ENCODE results near the gene CTNNAL1.

Gene CTNNAL1

DNA sequence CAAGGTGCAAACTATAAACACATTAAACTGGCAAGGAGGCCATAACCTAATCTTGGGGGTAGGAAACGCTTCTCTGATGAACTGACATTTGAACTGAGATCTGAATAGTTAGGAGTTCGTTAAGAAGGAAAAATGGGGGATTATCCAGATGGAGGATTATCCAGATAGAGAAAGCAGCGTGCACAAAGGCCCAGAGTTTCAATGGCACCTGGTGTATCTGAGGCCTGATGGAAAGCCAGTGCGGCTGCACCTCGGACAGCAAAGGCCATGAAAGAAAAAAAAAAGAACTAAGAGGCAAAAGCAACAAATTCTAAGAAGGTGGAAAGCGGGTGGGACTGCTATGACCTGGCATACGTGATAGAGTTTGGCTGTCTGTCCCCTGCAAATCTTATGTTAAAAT lies 13.0 kb upstream of the CTNNAL1 start:
- DNase-seq: no peak

DNA sequence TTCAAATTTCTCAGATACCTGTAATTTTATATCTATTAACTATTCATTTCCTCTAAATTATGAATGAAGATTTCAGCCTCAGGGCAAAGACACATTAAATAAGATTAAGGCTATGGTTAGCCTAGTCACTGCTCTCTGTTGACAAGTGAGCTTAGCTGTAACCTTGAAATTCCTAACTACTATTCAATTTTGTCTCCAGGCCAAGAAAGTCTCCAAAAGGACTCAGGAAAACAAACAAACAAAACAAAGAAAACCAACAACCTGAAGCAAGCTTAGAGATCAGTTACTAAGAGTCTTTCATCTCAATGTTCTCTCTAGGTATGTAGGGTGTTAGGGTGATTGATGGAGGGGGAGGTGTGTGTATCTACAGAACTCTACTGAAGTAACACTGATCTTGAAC lies 9.6 kb upstream of the CTNNAL1 start:
- DNase-seq: no peak

DNA sequence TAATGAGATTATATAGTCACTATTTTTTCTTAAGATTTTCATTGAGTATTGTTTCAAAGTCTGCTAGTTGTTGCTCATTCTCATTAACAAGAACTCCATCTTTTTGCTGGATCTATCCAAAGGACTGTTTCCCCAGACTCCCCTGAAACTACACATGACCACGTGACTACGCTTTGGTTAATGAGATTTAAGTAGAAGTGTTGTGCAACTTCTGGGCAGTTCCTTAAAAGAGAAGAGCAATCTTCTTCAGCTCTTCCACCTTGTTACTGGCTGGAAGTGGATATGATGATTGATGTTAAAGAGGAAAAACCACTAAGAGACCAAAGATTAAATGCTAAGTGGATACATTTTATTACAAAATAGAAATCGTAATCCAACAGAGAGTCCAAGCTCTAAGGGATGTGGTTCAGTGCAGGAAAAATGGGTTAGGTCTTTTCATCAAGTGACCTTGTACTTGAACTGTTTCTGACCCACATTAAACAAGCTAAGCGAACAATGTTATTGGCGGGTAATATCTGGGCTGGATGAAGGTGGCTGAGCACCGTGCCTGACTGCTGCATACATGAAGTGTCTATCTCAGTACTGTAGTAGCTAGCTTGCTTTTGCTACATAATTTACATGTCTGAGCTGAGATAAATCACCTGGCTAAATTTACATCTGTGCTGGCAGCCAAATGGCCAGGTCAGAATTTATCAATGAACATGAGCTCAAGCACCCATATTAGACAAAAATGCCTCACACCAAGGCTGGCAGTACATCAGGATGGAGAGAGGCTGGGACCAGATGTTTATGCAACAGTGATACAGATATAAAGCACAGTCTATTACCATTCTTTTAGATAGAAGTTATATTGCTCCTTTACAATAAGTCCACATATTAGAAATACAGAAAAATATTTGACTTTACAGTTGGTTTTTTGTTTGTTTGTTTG lies 7.5 kb upstream of the CTNNAL1 start:
- DNase-seq: peak; percentile 4

DNA sequence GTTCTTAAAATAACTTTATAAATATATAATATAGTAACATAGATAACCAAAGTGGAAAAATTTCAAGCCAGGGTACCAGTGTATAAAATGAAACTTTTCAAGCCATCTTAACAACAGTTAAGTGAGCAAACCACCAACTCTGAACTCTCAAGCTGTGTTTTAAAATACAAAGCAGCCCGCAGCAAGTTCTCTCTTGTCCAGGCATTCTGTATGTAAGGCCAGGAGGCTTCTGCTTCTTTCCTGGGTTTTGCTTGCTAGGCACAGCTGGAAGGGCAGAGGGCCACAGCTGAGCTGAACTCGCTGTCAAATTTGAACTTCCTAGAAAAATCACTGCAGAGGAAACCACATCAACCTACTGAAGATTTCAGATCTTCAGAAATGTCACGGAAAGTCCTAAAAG lies 6.8 kb upstream of the CTNNAL1 start:
- DNase-seq: no peak

DNA sequence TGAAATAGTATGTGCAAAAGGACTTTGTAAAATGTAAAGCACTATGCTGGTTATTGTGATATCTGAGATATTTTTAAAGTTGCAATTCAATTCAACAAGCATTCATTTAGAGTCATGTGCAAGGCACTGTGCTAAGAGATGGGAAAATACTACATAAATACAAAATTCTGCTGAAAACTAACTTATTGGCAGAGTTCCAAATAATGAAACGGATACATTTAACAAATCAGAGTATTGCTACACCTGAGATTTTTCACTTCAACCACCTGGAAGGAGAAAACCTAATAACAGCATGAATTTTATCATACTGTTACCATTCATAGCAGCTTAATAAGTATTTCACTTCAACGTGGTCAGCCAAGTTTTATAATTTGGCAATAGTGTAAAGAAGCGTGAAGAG lies 6.1 kb upstream of the CTNNAL1 start:
- DNase-seq: no peak

DNA sequence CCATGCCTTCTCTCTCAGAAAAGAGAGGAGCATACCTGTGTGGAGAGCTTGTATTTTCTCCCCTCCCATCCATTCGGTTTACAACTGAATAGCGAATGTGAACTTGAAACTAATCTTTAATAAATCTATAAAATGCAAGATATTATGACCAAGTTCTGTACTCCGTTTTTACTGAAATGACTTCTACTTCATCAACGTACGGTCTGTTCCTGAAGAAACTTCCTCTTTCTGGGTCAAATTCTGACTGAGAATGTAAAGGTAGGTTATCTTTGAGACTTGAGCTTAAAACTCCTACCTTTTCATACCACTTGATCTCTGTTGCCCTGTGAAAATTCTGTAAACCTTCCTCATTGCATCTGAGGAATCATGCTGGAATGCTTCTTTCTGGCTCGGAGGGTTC lies 4.2 kb upstream of the CTNNAL1 start:
- DNase-seq: no peak

DNA sequence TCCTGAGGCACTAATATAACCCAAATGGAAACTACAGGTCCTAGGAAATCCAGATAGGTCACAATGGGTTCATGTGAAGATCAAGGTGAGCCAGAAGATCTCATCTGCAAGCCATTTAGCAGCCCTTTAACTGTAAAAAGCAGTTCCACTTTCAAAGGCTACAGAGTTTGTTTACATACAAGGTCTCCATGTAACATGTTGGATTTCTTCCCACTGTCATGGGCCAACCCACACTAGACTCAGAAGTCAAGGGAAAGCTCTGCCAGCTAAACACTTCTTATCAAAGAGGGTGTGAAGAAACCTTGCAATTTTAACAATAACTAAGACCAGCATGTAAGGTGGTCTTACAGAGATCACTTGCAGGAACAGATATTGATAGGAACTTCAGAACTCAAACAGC lies 3.8 kb upstream of the CTNNAL1 start:
- no peak for DNase-seq

DNA sequence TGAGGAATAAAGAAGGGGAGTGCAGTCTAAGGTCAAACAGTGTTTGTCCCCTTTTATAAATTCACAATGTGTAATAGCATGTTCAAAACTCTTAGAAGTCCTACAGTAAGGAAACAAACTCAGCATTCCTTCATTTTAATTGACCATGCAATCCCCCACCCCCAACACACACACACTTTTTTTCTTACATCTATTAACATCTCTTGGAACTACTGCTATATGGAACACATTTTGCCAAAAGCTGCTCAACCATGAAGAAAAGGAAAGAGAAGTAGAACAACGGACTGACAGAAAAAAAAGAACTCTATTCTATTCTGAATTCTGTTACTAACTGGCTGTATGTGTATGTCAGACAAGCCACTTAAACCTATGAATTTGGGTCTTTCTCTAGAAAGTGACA lies 2.8 kb upstream of the CTNNAL1 start:
- DNase-seq: no peak

DNA sequence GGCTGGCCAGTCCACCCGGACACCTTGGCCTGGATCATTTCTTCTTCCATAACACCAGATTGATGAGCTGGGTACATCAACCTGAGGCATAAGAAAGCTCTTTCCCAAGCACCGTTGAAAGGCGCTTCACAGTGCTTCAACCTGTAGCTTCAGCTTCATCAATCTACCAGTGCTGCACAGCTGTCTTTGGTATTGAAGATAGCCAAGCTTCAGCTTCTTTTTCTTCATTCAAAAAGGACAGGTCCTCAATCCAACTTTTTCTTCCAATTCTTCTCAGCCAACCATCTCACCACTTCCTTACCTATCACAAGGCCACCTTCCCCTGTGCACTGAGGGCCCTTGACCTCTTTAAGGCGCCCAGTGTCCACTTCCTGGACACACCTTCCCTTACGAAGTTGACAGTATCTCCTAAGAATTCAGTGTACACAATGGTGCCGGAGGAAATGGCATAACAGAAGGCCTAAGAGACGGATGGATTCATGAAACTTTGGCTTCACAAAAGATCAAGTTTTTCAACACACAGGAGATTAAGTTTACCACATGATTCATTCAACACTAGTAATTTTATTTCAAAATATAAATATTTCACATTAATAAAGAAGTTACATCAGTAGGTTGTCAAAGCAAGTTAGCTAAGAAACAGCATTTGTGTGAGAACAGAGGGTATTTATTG lies 1.4 kb upstream of the CTNNAL1 start:
- DNase-seq: no peak

DNA sequence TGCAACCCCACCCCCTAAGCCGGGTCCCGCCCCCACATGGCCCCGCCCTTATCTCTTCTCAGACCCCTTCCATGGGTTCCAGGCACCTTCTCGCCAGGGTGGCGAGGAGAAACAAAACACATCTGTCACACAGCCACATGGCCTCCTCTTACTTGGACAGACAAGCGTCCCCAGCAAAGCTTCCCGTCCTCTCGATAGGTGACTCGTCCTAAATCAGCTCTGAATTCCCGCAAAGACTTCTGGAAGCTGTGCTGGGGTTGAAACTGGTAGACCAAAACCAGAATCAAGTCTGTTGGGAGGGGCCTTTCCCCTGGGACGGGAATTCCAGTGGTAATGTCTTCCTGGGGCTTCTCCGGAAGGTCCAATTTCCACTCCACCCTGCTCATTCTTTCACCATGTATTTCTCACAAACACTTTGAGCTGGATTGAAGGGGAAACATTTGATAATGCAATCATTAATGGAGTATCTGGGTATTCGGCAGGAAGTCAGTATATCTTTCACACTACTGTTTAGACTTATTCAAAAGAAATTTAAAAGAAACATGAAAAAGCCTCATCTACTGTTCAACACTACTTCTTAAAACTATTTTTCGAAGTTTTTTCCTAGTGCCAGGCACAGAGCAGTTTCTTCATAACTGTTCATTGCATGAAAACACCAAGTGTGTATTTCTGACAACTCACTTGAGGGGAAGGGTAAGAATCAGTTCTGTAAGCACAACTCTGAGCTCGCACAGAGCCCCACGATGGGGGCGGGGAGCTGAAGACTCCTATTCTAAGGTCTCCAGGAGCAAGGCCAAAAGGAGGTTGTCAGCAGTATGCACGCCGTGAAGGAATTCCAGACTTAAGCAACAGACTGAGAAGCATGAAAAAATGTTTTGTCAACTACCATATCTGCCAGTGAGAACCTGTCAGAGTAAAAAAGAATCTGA lies 644 bp upstream of the CTNNAL1 start:
- no peak for DNase-seq

DNA sequence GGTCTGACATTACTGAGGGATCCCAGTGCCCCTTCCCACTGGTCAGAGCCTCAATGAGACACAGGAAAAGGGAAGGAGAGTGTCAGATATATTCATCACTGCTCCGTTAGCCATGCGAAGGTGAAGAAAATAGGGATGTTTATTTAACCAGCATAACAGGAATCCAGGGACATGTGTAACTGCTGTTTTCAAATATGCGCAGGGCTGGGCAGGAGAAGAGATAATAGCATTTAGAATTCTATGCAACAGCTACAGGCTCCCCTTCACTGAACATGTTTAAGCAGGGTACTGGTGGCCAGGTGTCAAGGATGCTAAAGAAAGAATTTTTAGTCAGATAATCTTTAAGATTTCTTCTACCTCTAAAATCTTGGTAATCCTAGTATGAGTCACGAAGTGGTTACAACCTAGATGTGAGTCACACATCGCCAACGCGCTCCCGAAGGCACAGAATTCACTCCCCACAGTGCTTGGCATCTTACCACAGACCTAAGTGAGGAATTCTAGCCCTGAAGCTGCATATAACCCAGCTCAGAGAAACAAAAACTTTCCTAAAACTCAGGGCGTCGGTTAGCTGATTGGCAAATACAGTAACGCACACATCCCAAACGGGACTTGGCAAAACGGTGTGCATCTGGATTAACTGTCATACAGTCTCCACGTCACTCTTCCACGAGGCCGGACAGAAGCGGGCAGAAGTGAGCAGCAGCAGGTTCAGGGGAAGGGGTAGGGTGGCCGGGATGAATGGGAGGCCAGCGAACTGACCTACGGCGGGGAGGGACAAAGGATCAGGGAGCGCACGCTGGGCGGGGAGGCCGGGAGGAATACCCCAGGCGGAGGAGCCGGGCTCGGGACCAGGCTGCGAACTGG lies 1.1 kb downstream of the CTNNAL1 start:
- no peak for DNase-seq

DNA sequence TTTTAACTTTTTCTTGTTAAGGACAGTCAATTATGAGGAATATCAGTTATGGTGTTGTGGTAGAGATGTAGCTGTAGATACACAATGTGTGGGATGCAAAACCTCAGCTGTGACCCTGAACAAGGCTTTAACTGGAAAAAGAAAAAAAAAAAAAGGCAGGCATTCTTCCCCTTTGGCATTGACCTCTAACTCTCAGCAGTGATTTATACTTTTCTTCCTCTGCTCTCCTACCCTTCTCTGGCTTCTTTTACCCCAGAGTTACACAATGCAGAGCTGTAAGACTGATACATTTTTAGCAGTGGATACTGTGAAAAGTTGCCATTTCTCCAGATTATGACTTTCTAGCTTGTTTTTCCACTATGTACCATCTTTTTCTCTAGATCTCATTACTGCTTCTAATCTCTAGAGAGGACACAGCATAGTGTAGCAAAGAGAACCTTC lies 2.0 kb downstream of the CTNNAL1 start:
- no peak for DNase-seq

DNA sequence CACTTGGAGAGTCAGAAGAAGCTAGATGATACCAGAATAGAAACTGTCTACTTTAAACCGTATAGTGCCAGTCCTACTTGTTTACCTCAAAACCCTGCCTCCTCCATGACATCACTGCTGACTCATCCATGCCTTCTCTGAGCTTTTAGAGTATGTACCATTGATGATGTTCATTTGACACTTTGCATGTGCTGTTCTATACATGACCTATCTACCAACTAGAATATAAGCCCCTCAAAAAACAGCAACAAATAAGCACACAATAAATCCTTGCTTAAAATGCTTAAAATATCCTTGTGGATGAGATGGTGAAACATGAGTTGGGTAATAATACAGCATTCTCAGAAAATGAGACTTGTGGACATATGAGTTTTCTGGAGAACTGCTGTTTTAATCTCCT lies 2.6 kb downstream of the CTNNAL1 start:
- DNase-seq: no peak

DNA sequence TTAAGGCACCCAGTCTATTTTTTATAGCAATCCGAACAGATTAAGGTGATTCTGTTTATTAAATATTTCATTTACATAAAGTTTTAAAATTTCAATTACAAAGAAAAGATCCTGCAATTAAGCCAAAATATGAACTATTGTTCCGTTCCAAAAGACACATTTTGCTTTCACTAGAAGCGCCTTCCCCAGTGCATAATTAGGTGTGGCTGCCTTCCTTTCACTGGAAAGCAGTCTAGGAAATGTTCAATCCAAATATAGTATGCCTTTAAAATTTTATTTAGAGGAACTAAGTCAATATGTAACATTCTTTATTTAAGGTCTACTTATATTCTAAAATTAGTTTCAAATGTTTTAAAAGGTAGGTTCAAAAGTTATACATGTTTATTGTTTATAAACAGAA lies 7.6 kb downstream of the CTNNAL1 start:
- no peak for DNase-seq

DNA sequence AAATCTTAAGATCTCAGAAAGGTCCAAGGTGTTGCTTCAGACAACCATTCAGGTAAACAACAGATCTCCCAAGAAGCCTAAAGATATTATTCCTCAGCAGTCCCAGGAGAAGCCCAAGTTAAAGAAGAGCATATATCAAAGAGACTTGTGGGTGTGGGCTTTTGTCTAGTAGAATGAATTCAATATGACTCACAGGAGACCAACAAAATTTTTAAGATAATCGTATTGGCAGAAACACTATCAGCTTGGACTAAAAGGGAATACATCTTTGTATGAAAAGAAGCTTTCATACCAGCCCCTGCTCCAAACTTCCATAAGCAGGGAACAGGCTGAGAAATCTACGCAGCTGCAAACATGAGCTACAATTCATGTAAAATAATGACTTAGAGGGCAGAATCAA lies 10.2 kb downstream of the CTNNAL1 start:
- no peak for DNase-seq

DNA sequence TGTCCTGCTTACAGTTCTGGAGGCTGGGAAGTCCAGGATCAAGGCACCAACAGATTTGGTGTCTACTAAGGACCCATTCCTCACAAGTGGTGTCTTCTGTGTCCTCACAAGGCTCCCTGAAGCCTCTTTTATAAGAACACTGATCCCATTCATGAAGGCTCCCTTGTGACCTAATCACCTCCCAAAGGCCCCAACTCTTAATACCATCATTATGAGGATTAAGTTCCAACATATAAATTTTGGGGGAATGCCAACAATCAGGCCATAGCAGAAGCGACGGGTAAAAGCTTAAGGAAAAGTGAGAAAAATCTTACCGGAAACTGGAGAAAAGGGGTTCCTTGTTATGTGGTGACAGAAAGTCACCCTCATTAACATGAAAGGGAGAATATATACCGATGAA lies 11.2 kb downstream of the CTNNAL1 start:
- DNase-seq: no peak

DNA sequence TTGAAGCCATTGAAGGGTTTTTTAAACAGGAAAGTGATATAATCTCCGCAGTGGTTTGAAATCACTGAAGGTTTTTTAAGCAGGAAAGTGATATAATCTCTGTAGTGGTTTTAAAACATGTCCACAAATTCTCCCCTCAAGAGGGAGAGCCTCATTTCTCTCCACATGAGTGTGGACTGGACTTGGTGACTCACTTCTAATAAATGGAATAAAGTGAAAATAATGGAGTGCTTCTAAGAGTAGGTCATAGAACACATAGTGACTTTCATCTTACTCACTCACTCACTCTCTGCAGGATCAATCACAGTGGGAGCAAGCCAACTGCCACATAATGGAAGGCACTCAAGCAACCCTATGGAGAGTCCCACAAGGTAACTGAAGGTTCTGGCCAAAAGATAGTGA lies 12.0 kb downstream of the CTNNAL1 start:
- DNase-seq: peak; percentile 26

DNA sequence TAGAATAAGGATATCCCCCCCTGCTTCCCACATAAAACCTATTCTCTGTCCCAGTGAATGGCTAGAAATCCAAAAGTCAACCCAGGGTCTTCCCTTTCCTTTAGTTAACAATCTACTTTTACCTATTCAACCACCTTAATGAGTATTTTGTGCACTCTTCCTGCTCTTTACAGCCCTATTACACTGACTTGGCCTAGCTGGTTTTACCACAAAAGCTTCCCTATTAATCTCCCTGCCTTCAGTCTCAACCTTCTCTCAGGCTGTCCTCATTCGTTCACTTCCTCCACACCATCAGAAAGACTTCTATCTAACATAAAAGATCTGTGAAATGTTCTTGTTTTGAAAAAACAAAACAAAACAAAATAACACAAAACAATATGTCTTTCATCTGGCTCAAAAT lies 16.2 kb downstream of the CTNNAL1 start:
- DNase-seq: no peak

DNA sequence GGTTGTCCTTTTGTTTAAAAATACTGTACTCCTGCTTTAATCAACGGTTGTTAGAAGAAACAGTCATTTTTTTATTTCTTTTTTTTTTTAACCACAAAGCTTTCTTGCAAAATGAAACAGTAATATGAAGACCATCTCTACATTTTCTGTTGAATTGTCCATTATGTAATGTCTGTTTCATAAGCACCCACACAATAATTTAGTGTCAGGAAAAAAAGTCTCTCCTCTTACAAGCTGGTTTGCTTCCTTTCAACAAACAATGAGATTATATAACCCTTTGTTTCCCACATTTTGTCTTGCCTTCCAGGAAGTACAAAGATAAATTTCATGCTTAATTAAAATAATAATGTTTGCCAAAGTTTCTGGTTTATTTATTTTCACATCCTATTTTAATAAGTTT lies 16.7 kb downstream of the CTNNAL1 start:
- peak; percentile 32 for DNase-seq

DNA sequence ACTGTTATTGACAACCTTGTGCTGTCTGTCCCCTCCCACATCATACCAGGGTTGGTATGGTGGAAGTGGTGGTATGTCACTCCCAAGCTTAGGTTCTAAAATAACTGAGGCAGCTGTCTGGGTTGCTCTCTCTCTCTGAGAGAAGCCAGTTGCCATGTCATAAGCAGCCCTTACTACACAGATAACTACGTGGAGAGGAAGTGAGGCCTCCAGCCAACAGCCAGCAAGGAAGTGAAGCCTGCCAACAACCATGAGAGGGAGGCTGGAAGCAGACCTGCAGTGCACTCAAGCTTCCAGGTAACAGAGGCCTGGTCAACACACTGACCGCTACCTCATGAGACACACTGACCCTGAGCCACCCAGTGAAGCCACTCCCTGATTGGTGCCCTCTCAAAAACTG lies 18.6 kb downstream of the CTNNAL1 start:
- peak; percentile 54 for DNase-seq

DNA sequence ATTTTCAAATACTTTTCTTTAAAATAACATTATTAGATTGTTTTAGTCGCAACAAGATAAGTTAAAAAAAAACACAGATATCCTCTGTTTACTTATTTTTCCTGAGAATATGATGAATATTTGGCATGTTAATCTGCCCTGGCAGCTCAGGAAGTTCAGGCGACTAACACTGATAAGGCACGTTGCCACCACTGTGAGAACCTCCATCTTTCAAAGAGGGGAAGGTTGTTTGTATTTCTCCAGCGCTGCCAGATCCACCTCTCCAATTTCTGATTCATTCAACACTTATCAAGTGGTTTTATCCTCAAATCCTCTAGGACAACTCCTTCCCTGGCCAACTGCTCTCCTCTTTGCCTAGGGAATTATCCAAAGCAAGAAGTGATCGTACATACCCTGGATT lies 21.8 kb downstream of the CTNNAL1 start:
- DNase-seq: no peak

DNA sequence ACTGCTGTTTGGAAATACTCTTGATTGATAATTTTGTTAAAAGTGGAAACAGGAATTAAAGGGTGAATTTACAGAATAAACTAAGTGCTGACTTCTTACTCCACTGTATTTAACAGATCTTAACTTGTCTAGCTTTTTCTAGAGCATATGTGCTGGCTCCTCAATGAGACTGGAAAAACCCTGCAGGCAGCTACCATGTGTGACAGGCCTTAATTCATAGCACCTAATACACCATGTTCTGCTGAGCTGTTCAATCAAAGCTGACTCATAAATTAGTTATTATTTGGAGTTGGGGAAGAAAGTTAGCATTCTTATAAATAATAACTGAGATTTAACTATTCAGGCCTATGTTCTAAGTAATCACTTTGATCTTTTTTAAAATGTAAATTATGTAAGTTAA lies 29.4 kb downstream of the CTNNAL1 start:
- DNase-seq: no peak
